HCT116 (cell line): Measurements from ENCODE around the gene COMMD4. TPM values are rescaled to one million over a fixed set of nuclear protein-coding genes. Genes with fewer than 3 reads are reported as not detected.

Experiments used
- ATAC-seq: fragments of 200-7000 bp; cut with Tn5 transposase; 2 replicates; pipeline ENCODE4 v1.9.1; 2020; ENCODE audit warnings: mild to moderate bottlenecking, moderate library complexity
- BruUV-seq: library from RNA; stranded (reverse); fragments of 400-500 nt; replicated peaks from 2 replicates; lab custom pipeline; 2021; lab: Mats Ljungman, UMichigan
- CTCF ChIA-PET: fragments of 300-600 bp; sonication (Branson Sonifier 250); formaldehyde crosslinking; loops from one replicate; lab custom pipeline; 2021; ENCODE audit warnings: antibody characterized with exemption; lab: Charles Lee
- POLR2A ChIA-PET: fragments of 300-600, 350-600 bp; sonication (Branson Sonifier 250); formaldehyde crosslinking; loops from one replicate; lab custom pipeline; 2021; ENCODE audit warnings: antibody characterized with exemption; lab: Charles Lee
- RAD21 ChIA-PET, 2 experiments: fragments of 300-600 bp; sonication (Branson Sonifier 250); formaldehyde crosslinking; loops; one replicate each; lab custom pipeline; 2023; ENCODE audit warnings: low total read pairs in 2 of 2; ENCODE audit not compliant: uncharacterized antibody in 2 of 2, unreplicated experiment in 2 of 2, low non-redundant PET in 1 of 2; lab: Charles Lee
- DNase-seq: peaks from one replicate; pipeline ENCODE4 v3.0.0-alpha.2; 2010; ENCODE audit warnings: low read depth, low spot score
- H2AFZ ChIP-seq: fragments of 200-600 bp; shearing (Covaris generic), sonication (generic); 2 replicates; pipeline ENCODE4 v1.6.1; 2017; ENCODE audit warnings: low read depth, mixed run types, mixed read lengths, antibody characterized with exemption, low read length; ENCODE audit not compliant: poor library complexity, severe bottlenecking
- H3K27ac ChIP-seq: 2 replicates; pipeline ENCODE4 v1.5.1; 2012; ENCODE audit warnings: low read depth, low read length
- H3K27me3 ChIP-seq: fragments of 200-600 bp; sonication (generic); 2 replicates; pipeline ENCODE4 v1.6.1; 2016; ENCODE audit warnings: mixed run types, low read length, mixed read lengths; ENCODE audit not compliant: insufficient read depth
- H3K36me3 ChIP-seq, 2 experiments: fragments of 200-500 bp in 1 of 2; fragments of 200-600 bp in 1 of 2; sonication (Bioruptor generic) in 1 of 2; sonication (generic) in 1 of 2; 2 replicates each; pipeline versions ENCODE4 v1.5.1 to v1.6.1; 2014 to 2016; ENCODE audit warnings: low read length in 2 of 2, inconsistent platforms in 1 of 2, mixed read lengths in 1 of 2, mixed run types in 1 of 2; ENCODE audit not compliant: insufficient read depth in 2 of 2, control insufficient read depth in 1 of 2
- H3K4me1 ChIP-seq, 2 experiments: fragments of 200-600 bp in 1 of 2; sonication (generic) in 1 of 2; 2 replicates each; pipeline versions ENCODE4 v1.5.1 to v1.6.1; 2012 to 2017; ENCODE audit warnings: low read length in 2 of 2, inconsistent platforms in 1 of 2, mild to moderate bottlenecking in 1 of 2, mixed read lengths in 1 of 2, mixed run types in 1 of 2, moderate library complexity in 1 of 2; ENCODE audit not compliant: insufficient read depth in 2 of 2, control insufficient read depth in 1 of 2
- H3K4me2 ChIP-seq: fragments of 200-600 bp; sonication (generic); 2 replicates; pipeline ENCODE4 v1.6.1; 2017; ENCODE audit warnings: mixed run types, low read length, mixed read lengths
- H3K4me3 ChIP-seq, 2 experiments: fragments of 200-600 bp in 1 of 2; sonication (generic) in 1 of 2; replicated peaks in 1 of 2; 2 replicates each; pipeline ENCODE4 v1.5.1; 2011 to 2016; ENCODE audit warnings: low read length in 2 of 2, control low read depth in 1 of 2, low read depth in 1 of 2, mild to moderate bottlenecking in 1 of 2, mixed read lengths in 1 of 2, mixed run types in 1 of 2
- H3K79me2 ChIP-seq: fragments of 200-600 bp; sonication (generic); 2 replicates; pipeline ENCODE4 v1.6.1; 2017; ENCODE audit warnings: mild to moderate bottlenecking, mixed run types, low read length, moderate library complexity, mixed read lengths; ENCODE audit not compliant: insufficient read depth
- H3K9ac ChIP-seq: fragments of 200-600 bp; sonication (generic); 2 replicates; pipeline ENCODE4 v1.6.1; 2016; ENCODE audit warnings: low read length, mixed read lengths
- H3K9me2 ChIP-seq: fragments of 200-600 bp; sonication (generic), shearing (Covaris generic); 2 replicates; pipeline ENCODE4 v1.6.1; 2017; ENCODE audit warnings: mixed run types, mild to moderate bottlenecking, moderate library complexity; ENCODE audit not compliant: insufficient read depth
- H3K9me3 ChIP-seq, 2 experiments: fragments of 200-500 bp in 1 of 2; fragments of 200-600 bp in 1 of 2; sonication (Bioruptor generic) in 1 of 2; sonication (generic) in 1 of 2; 2 replicates each; pipeline ENCODE4 v1.6.1; 2014 to 2017; ENCODE audit warnings: low read length in 2 of 2, mixed read lengths in 2 of 2, inconsistent platforms in 1 of 2, low read depth in 1 of 2, mild to moderate bottlenecking in 1 of 2, mixed run types in 1 of 2, moderate library complexity in 1 of 2; ENCODE audit not compliant: control insufficient read depth in 1 of 2, insufficient read depth in 1 of 2
- H4K20me1 ChIP-seq: fragments of 200-600 bp; sonication (generic), shearing (Covaris generic); 2 replicates; pipeline ENCODE4 v1.6.1; 2017; ENCODE audit warnings: mixed run types, mild to moderate bottlenecking, moderate library complexity; ENCODE audit not compliant: insufficient read depth
- CTCF ChIP-seq, 3 experiments: fragments of 200-600 bp in 1 of 3; sonication (generic) in 1 of 3; IDR thresholded peaks in 2 of 3; conservative IDR thresholded peaks in 1 of 3; 2 replicates each; pipeline ENCODE4 v1.5.1; 2012 to 2017; ENCODE audit warnings: low read depth in 2 of 3, low read length in 2 of 3, antibody characterized with exemption in 1 of 3, borderline replicate concordance in 1 of 3, control low read depth in 1 of 3, mild to moderate bottlenecking in 1 of 3, mixed read lengths in 1 of 3, mixed run types in 1 of 3, moderate library complexity in 1 of 3; ENCODE audit not compliant: insufficient read depth in 1 of 3
- ELF1 ChIP-seq: IDR thresholded peaks from 2 replicates; pipeline ENCODE4 v1.6.1; 2012; ENCODE audit warnings: low read depth, borderline replicate concordance
- FOSL1 ChIP-seq: IDR thresholded peaks from 2 replicates; pipeline ENCODE4 v1.6.1; 2012; ENCODE audit warnings: low read depth
- JUND ChIP-seq: IDR thresholded peaks from 2 replicates; pipeline ENCODE4 v1.6.1; 2012
- RAD21 ChIP-seq: IDR thresholded peaks from 2 replicates; pipeline ENCODE4 v1.6.1; 2012; ENCODE audit warnings: low read depth, mild to moderate bottlenecking
- ZFX ChIP-seq: fragments of 450-650 bp; IDR thresholded peaks from 2 replicates; pipeline ENCODE4 v1.6.1; 2017
- ZNF274 ChIP-seq: fragments of 200-500 bp; sonication (Bioruptor generic); IDR thresholded peaks from 2 replicates; pipeline ENCODE4 v1.6.1; 2014; ENCODE audit warnings: mild to moderate bottlenecking, low read depth, low read length, inconsistent platforms
- intact Hi-C: fragments of 100-400 bp; cut with micrococcal nuclease; formaldehyde crosslinking; loops from 2 replicates; pipeline ENCODE4 v1.10.0; 2022
- total RNA-seq: library from RNA; stranded (reverse); gene quantifications from one replicate; pipeline ENCODE4 v1.2.1, GENCODE V29; 2021; ENCODE audit not compliant: unreplicated experiment

Gene COMMD4
- total RNA-seq, 1 experiment from 2014 or later, result 141 TPM

- TF ChIP-seq CTCF (IDR thresholded peaks at IDR 0.05 in 2 of 3, conservative IDR thresholded peaks at IDR 0.05 in 1 of 3; ENCODE audit: borderline replicate concordance in 1 of 3, insufficient read depth in 1 of 3, low read depth in 2 of 3, low read length in 2 of 3) (no peak), RAD21 (no peak), ZNF274 (no peak)
Observed at GRCh38 chr15:75357976-75358673, 22.3 kb downstream of the COMMD4 start (continued).

- no peak overlapping the region for H2AFZ ChIP-seq
- H3K9ac ChIP-seq, result no peak overlapping the region
- peaks cover 2 to 8% of the 10 kb centered on the region in 2 experiments; a peak in 3 of 4 replicates for H3K36me3 ChIP-seq
- no peaks in the 10 kb centered on the region for H3K79me2 ChIP-seq
- no peaks in the 10 kb centered on the region for H3K9me3 ChIP-seq
- no peak overlapping the region for H3K4me3 ChIP-seq
- no peak for ATAC-seq
- ChIA-PET CTCF (no interaction called here), POLR2A (no interaction called here)
- no peaks in the 10 kb centered on the region for H3K9me2 ChIP-seq
- intact Hi-C loops, result no loop called here
- H3K4me1 ChIP-seq, result no peaks in the 10 kb centered on the region
- no TSS peak for BruUV-seq
- H3K27ac ChIP-seq, result no peak overlapping the region
- H3K27me3 ChIP-seq, result no peaks in the 10 kb centered on the region
- no peak overlapping the region for H3K4me2 ChIP-seq
- no peaks in the 10 kb centered on the region for H4K20me1 ChIP-seq
- no peak for TF ChIP-seq JUND
- no peak for TF ChIP-seq FOSL1
- no peak for TF ChIP-seq ZFX
- no peak for TF ChIP-seq ELF1
- TF ChIP-seq, all 23 proteins: peak for 0
- no peak for DNase-seq
- RAD21 ChIA-PET, result no interaction called here
Observed at GRCh38 chr15:75358771-75359536, 23.1 kb downstream of the COMMD4 start.
